GM18505 (cell line): Measurements from ENCODE around the gene MACROH2A1.

Experiments used
- ATAC-seq: cut with Tn5 transposase; IDR thresholded peaks from one replicate; pipeline ENCODE4 v1.9.1; 2021; ENCODE audit not compliant: unreplicated experiment
- POLR2A ChIP-seq: IDR thresholded peaks from 4 replicates; pipeline ENCODE4 v1.6.1; 2011; ENCODE audit warnings: borderline replicate concordance; ENCODE audit not compliant: insufficient read depth, insufficient read length; ENCODE audit errors: extremely low read depth

The MACROH2A1 gene

GRCh38 chr5:135360278-135361274 lies 38.5 kb downstream of the MACROH2A1 start:
- ATAC-seq: no peak
- no peak for TF ChIP-seq POLR2A

GRCh38 chr5:135359374-135360165 lies 39.5 kb downstream of the MACROH2A1 start:
- TF ChIP-seq POLR2A: no peak
- ATAC-seq: no peak

DNA sequence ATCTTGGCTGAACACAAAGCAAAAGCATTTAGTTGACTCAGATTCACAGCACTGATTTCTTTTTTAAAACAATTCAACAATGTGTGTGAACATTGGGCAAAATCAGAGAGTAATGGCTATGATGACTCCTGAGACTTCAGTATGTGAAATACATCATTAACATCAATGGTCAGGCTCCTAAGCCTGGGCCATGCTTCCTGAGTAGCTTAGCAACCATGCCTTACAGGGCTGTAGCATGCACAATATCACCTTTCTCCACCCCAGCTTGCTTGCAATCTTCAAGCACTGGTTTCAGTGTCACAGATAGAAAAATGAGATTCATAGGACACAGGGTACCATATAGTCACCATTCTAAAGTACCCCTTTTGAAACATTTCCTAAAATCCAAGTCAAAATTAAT lies 41.3 kb downstream of the MACROH2A1 start:
- no peak for ATAC-seq
- TF ChIP-seq POLR2A: no peak

DNA sequence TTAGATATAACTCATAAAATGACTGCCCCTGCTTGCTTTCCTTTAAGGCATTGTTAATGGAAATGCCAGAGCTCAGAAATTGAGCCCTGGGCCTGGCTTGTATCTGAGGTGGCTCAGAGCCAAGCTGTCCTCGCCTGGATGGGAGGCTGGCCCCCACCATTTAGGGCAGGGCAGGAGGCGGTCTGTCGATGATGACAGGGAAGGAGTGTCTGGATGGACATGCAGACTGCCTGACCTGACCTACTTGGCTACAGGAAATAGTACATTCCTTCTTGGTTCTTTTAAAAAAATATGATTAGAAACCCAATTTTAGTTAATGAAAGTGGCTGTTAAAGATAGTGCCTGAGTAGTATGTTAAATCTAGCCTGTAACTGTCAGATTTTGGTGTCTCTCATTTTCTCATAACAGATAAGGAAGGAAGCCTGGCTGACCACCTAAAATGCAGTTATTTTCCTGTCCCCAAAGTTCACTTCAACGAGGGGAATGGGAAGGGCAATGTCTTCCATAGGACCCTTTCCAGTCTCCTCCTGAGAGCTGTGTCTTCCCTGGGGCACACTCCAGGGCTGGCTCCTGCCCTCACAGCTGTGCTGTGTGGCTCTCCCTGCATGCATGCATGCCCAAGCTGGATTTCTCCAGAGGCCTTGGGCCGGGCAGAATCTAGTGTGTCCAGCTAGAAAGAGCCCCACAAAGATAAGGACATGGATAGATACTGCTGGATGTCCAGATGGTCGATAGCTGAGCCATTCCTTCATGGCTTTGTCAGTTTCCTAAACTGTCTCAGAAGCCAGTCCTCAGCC lies 42.3 kb downstream of the MACROH2A1 start:
- ATAC-seq: no peak
- TF ChIP-seq POLR2A: no peak

- no peak for ATAC-seq
These were observed 43.9 kb downstream of the MACROH2A1 start for GRCh38 chr5:135355169-135355568.

DNA sequence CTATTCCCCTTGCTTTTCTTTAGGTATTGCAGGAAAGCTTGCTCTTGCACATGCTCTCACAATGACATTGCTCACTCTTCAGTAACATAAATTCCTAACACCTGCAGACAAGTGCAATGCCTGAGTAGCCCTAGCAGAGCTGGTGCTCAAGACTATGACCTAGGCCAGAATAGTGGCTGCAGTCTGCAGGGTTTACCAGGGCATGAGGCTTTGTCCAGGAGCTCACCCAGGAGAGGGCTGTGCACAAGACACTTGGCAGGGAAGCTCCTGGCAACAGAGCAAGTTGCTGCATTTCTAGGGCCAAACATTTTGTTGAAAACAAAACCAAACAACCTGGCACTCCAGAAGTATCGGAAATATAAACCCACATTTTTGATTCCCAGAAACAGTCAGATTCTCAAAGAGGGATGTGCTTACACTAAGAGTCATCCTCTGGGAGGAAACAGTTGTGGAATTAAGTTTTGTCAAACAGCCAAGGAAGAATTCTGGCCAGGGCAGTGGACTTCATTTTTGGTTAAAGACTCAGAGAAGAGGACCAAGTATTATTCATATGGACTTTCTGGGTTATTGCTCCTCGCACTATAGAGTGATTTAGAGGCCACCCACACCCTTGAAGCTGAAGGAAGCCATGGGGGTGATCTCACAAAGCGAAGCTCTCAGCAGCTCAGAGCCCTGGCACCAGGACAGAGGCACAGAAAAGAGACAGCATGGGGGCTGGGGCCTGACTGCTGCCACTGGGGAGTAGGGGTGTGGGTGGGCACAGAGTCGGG lies 44.9 kb downstream of the MACROH2A1 start:
- no peak for ATAC-seq
- TF ChIP-seq POLR2A: no peak

More at GRCh38 chr5:135355169-135355568, 43.9 kb downstream of the MACROH2A1 start:
- no peak for TF ChIP-seq POLR2A

DNA sequence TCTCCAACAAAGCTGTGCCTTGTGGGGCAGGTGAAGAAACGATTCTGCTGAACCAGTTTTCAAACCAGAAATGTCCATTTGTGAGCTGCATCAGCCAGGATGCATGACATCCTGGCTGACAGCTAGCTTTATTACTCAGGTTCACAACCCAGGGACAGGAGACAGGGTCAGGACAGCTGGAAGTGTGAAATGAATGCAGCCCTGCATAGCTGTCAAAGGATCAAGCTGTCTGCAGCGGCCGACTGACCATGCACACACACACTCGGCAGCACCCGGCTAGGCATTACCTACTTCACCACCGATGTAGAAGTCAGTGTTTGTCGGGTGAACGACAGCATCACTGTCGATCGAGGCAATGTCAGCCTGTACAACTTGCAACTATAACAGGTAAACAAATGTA lies 48.5 kb downstream of the MACROH2A1 start:
- ATAC-seq: no peak

GRCh38 chr5:135349886-135350285 lies 49.1 kb downstream of the MACROH2A1 start:
- no peak for ATAC-seq
- no peak for TF ChIP-seq POLR2A

More for the DNA sequence above, 48.5 kb downstream of the MACROH2A1 start:
- no peak for TF ChIP-seq POLR2A

- TF ChIP-seq POLR2A: no peak
- no peak for ATAC-seq
These were observed 49.6 kb downstream of the MACROH2A1 start for GRCh38 chr5:135349451-135349850.

DNA sequence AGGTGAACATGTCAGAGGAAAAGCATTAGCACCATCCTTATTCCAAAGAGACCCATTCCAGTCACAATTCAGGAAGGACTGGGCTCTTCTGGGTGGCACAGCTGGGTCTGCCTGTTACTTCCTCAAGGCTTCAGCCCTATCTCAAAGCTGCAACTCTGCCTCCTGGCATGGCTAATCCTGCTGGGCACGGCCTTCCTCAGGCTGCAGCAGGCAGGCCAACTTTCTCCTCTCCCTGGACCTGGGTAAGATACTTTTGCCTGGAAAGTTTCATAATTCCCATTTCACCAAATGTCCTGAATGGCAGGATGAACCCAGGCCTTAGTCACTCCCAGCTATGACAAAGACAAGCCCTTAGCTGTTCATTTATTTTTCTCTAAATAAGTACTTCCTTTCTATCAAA lies 50.1 kb downstream of the MACROH2A1 start:
- no peak for ATAC-seq
- no peak for TF ChIP-seq POLR2A

GRCh38 chr5:135347392-135347791 lies 51.6 kb downstream of the MACROH2A1 start:
- ATAC-seq: no peak
- TF ChIP-seq POLR2A: no peak
